GM19239 (cell line): ENCODE measurements around the gene ADGRL4.
A peak's percentile ranks its signal among the peaks of the same experiment; 100 is the strongest.
"Not testable (repeated sequence)": the region's sequence is repeated elsewhere in the genome, so short reads cannot be mapped to it uniquely, and the experiment has no call there.

Source experiments
- DNase-seq: peaks from one replicate; pipeline ENCODE4 v3.0.0; 2011; ENCODE audit warnings: low spot score; ENCODE audit not compliant: insufficient read length
- FAIRE-seq: peaks from 2 replicates; lab custom pipeline; 2011; peaks lifted over from hg19 to GRCh38; lab: Jason Lieb, UNC

The ADGRL4 gene

DNA sequence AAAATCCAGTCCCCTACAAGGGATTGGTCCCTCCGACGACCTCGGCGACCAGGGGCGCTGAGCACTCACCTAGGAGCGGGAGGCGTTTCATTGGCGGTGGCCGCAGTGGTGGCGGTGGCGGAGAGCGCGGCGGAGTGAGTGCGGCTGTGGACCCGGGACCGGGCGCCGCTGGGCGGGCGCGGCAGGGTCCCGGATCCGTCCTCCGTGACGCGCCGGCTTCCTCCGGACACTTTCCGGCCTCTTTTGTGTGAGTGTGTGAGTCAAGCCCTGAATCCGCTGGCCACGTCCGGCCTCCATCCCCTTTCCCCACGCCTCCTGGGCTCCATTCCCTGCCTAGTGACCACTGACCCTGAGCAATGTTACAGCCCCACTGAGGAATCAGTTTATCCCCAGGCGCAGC, at the start of gene ADGRL4:
Gene ADGRL4 (minus strand): TSS at position 167 of the 400 bp plus-strand sequence. CDS start 76 bp downstream, at position 91.
- FAIRE-seq (no peak), DNase-seq (no peak)

DNA sequence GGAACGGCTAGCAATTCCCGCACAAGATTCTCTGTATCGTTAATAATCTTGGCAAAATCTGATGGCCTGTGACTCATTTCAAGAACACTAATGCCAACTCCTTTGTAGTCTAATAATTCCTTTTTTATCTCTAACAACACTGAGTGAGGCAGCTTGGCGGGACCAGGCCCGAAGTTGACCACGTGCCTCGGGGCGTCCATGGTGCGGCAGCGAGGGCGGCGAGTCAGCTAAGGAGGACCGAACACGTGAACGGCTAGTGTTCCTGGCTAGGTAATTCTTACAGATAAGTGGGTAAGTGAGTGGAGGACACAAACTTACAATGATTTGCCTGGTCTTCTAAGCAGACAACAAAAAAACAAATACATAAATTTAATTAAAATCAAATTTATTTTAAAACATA, 49.3 kb upstream of the ADGRL4 start:
- DNase-seq (no peak), FAIRE-seq (no peak)

DNA sequence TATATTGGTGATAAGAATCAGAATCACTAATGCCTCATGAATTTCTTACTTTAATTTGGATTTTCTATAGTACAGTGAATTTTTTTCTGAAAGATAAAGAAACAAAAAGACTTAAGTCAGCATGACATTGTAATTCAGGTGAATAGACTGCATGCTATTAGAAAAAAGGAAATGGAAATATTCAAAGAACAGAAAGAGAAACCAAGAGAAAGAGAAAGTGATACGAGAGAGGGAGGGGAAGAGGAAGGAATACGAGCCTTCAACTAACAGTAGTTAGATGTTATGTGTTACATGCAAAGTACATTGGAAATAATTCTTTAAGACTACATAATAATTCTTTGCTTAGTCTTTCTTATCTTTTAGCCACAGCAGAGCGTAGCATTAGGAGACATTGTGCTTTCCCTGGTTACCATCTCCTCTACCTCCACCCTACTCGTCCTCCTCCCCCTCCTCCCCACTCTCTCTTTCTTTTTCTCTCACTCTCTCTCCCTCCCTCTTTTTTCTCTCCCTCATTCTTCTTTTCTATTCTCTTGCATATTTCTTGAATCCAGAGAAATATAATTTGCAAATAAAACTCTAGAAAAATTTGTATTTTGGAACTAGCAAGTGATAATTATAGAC, 46.4 kb upstream of the ADGRL4 start:
- FAIRE-seq, result peak; percentile 87

DNA sequence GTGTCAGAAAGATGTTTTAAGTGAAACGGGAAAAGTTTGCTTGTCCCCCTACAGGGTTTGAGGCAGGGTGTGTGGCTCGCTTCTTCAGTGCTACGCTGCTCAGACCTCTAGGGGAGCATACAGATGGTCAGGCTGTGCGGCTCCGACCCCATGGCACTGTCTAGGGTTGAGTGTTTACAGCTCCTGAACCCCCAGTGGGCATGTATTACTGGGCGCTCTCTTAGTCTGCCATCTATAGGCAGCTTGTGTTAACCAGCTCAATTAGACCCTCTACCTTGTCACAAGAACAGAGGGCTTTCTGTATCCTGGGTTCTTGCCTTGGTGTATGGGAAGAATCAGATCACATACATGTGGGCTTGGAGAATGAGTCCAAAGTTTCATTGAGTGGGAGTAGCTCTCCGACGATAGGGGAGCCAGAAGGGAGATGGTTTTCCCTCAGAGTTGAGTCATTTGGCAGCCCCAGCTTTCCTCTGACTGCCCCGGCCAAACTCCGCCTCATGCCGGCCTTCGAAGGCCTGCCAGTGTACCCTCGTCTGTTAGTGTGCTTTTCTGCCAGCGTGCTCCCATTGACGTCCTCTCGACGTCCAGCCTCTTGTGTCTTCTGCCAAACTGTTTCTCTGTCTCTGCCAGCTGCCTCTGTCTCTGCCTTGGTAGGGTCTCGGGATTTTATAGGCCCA, 38.6 kb upstream of the ADGRL4 start:
- FAIRE-seq, result no peak
- no peak for DNase-seq

More for the DNA sequence above, 46.4 kb upstream of the ADGRL4 start:
- no peak for DNase-seq

DNA sequence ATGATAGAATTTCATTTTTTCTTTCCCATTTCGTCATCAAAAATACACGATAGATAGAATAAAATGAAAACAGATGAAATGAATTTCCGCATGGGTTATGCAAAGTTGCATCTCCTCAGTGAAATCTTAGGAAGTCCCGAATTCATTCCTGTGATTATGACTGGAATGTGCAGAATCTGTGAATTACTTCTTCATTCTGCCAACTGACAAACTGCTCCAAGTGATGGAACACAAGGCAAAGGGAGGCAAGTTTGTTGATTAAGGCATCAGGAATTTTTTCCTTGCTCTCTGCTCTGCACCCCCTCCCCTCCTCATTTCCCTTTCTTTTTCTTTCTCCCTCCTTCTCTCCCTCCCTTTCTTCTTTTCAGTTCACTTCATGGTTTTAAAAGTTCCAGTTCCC, 37.0 kb upstream of the ADGRL4 start:
- FAIRE-seq (no peak), DNase-seq (no peak)

DNA sequence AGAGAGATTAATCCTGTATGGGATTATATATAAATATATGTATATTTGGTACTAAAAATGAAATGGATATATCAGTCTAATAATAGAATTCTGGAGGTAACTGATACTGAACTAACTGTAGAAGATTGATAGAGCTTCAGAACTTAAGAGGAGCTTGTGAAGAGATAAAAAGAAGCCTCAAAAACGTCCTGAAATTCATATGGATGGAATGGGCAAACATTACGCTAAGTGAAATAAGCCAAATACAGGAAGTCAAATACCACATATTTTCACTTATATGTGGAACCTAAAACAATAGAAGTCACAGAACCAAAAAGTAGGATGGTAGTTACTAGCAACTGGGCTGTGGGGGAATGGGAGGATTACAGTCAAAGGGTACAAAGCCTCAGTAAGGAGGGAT, 36.0 kb upstream of the ADGRL4 start:
- DNase-seq, result no peak
- no peak for FAIRE-seq

DNA sequence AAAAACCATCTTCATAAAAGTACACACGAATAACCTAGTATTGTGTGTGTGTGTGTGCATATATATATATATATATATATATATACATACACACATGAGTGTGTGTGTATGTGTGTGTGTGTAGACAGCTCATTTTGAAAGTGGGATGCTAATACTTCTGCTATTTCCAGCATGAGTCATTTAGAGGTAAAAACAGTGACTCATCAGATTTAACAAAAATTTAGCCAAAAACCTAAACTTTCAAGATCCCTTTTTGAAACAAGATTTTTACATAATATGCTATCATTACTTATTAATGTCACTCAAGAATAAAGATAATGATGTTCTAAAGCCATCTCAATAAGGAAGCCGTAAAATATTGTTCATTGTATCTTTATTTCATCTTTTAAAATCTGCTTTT, 35.6 kb upstream of the ADGRL4 start:
- DNase-seq (no peak), FAIRE-seq (no peak)

DNA sequence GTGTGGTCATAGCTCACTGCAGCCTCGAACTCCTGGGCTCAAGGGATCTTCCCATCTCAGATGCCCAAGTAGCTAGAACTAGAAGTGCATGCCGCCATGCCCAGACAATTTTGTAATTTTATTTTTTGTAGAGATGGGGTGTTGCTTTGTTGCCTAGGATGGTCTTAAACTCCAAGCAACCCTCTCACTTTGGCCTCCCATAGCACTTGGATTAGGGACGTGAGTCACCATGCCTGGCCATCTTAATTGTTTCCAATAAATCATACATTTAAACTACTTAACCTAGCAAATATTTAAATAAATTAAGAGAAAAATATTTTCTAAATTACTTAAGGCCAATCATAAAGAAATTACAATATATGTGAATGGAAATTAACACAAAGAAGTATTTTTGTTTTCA, 35.1 kb upstream of the ADGRL4 start:
- DNase-seq, result no peak
- no peak for FAIRE-seq

DNA sequence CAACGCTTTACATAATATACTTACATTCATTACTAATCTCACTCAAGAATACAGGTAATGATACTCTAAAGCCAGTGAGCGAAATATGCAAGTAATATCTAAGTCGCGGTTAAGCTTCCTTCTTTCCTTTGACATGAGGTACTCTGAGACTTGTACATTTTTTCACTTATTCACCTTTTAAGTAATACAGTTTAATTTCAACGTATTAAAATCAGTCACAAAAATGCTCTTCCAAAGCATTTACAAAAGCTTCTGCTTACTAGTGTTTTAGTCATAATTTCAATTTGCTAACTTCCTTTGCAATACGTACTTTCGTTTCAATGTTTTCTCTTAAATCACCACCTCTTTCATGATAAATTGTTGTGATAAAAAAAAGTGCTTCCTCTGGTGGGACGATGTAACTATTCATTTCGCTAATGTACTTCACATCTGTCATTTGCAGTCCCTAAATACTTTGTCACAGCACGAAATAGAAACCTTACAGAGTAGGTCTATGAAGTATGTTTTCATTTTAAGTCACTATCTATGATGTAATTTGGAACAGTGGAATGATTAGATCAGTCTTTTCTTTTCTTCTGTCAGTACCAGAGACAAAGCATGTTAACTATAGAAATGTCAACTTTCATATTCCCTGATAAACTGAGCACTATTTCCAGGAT, 34.0 kb upstream of the ADGRL4 start:
- no peak for DNase-seq
- peak; percentile 77 for FAIRE-seq

DNA sequence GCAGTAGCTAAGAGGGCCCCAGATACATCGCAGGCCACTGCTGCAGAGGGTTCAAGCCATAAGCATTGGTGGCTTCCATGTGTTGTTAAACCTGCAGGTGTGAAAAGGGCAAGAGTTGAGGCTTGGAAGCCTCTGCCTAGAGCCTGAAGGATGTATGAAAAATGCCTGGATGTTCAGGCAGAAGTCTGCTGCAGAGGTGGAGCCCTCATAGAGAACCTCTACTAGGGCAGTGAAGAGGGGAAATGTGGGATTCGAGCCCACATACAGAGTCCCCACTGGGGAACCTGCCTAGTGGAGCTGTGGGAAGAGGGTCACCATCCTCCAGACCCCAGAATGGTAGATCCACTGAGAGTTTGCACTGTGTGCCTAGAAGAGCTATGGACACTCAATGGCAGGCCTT, 30.6 kb upstream of the ADGRL4 start:
- FAIRE-seq (no peak), DNase-seq (no peak)

DNA sequence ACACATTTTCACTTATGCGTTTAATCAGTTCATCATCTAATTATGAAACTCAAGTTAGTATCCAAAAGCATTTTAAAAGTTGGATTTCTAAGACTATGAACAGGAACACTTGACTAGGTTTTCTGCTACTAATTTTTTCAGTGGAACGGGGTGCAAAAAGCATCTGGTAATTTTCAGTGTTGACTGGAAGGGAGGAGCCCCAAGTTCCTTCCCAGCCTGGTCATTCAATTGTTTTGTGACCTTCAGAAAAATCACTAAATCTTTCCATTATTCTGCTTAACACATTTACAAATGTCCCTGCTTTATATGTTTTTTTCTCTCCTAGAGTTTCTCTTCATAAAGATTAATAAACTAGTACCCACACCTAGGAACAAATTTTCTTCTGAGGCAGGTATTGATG, 6.0 kb upstream of the ADGRL4 start:
- FAIRE-seq, result no peak
- DNase-seq, result no peak

DNA sequence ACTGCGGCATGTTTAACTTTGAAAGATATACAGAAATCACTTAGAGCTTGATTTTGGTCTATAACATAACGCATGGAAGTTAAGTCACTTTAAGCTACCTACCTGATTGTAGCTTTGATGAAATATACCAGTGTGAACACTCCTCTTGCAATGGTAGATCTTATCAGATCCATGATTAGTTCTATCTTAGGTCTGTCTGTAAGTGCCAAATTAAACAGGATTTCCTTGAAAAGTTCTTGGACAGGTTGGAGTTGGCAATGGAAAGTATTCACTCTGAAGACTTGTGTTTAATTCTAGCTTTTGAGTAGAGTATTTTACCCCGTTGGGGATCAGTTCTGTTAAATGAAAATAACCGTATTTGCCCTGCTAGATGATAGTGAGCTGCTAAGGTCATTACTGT, 4.1 kb upstream of the ADGRL4 start:
- DNase-seq, result no peak
- no peak for FAIRE-seq

DNA sequence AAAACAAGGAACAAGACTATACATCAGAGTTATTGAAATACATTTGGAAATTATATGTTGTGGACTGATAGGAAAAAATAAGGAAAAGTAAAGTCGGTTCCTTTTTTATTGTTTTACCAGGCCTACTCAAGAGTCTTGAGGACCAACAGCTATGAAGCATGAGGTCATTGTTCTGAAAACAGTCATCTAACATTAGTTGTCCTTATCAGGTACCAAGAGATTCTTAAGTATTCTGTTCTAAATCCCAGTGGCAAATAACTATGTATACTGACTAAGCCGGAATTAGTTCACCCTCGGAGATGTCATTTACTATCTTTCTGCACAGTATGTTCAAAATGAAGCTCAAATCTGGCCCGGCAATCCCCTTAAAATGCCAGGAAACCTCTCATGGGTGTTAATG, 585 bp downstream of the ADGRL4 start:
- no peak for DNase-seq
- FAIRE-seq, result no peak

DNA sequence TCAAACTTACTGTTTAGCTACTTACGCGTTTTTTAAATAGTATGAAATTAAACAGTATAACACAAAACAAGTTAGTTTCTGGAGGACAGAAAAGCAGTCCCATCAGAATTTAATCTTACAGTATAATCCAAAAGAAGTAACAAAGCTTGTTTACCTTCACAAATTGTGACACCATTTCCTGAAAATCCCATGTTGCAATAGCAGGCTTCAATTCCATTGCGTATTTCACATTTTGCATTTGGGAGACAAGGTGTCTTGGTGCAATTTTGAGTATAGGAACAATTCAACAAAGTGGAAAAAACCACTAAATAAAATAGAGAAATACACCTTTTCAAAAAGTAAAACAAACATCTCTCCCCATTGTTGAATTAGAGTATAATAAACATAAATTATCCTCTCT, 1.6 kb downstream of the ADGRL4 start:
- no peak for DNase-seq
- FAIRE-seq, result no peak

DNA sequence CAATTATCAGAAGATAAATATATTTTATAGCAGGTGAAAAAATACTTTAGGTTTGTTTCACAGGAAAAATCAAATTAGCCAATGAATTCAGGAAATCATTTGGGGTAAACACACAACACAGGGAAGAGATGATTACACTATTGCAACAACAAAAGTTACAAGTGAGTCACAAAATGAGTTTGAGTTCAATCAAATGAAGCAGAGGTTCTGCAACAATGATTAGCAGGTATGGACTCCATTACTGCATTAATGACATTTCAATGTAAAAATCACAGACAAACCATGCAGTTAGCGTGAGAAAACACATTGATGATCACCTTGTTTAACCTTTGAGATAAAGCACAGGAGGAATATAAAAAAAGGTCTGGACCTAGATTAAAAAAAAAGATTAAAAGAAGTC, 9.7 kb downstream of the ADGRL4 start:
- DNase-seq (no peak), FAIRE-seq (no peak)

DNA sequence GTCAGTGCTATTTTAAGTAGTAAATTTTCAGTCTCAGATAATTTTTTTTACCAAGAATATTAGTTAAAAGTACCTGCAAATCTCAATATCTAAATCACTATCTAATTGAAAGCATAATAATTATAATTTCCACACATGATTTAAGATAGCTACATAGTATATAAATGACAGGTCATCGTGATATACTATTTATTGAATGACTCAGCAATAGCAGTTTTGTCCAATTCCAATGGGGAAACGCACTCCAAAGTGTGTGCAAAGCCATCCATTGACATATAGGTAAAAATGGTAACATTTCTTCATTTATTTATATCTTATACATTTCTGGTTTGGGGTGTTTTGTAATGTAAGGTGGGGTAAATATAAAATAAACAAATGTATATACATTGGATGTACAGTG, 19.5 kb downstream of the ADGRL4 start:
- no peak for FAIRE-seq
- DNase-seq, result no peak

DNA sequence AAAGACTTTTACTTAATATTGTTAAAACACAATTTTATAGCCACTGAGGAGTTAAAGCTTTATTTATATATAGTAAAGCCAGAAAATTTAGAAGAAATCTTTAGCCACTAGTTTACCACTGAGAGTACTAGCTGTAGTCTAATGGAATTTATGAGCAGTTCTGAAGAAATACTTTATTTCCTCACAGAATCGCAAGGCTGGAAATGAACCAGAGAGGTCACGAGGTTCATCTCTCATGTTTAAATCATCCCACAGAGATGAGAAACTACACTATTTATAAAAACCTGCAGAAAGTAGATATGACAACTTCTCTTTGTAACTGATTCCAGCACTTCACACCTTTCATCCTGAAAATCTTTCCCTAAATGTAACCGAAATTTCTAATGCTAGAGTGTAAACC, 26.0 kb downstream of the ADGRL4 start:
- DNase-seq (no peak), FAIRE-seq (no peak)

DNA sequence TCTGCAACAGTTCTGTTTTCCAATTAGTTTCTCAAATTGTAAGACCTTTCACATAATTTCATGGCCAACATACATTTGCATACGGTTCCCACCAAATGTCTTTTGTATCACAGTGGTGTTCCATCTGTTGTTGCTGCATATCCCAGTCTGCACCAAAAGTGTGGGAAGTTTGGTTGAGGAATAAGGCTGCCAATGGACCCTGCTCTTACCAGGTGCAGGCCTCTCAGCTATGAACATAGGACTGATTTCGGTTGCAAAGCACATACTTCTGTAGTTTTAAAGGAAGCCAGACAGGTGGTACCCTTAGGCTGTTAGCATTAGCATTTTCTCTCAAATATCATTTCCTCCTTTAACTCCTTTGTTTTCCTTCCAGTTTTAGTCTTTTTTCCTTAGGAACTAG, 33.8 kb downstream of the ADGRL4 start:
- FAIRE-seq (no peak), DNase-seq (no peak)

DNA sequence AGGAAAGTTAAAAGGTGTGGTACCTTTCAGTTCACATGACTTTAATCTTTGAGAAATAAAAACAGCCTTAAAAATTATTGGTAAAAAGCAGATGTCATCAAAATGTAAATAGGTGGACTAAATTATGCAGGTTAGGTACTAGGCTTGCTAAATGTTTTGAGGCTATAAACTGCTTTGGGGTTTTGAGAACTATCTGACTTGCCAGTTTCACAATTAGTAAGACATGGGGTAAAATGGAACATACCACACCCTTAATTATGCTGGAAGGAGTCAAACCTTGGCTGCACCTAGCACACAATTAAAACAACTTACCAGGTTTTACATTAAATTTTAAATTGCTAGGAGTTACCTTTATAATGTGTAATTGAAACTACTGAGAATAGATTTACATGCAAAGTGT, 39.4 kb downstream of the ADGRL4 start:
- not testable (repeated sequence) for DNase-seq, FAIRE-seq

DNA sequence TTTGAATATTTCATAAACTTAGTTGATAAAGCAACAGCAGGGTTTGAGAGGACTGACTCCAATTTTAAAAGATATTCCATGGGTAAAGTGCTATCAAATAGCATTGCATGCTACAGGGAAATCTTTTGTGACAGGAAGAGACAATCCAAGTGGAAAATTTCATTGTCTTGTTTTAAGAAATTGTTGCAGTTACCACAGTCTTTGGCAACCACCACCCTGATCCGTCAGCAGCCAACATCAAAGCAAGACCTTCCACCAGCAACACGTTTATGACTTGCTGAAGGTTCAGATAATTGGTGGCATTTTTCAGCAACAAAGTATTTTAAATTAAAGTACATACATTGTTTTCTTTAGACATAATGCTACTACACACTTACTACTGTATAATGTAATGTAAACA, 47.8 kb downstream of the ADGRL4 start:
- DNase-seq (no peak), FAIRE-seq (no peak)

DNA sequence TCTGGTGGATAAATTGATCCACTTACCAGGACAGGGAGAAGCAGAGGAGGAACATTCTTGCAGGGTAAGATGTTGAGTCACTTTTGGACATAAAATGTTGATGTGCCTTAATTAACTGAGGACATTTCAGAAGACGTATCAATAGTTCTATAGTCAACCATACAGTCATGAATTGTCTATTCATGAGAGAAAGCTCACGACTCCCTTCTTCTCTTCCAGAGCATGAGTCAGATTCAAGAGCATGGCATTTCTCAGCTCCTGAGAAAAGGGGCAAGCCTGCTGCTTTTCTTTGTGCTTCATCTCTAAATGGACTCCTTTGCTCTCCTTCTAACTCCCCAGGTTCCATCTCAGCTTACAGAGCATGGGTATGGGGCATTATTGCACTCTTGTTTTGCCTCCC, 55.7 kb downstream of the ADGRL4 start:
- no peak for DNase-seq
- no peak for FAIRE-seq

DNA sequence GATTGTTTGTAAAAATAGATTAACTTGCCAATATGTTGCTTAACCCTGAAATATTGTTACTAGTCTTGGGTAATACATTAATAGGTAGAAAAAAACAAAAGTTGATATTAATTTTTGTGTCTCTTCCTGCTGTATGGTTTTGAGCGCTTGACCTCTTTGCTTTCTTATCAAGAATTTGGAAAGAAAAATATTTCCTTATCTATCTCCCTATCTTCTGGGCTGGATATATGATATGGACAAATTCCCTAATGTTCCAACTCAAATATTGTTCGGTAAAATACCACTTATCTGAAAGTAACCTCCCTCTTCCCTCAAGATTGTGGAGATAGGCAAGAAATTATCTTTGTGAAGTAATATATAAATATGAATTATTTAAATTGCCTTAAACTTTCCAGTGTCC, 57.3 kb downstream of the ADGRL4 start:
- no peak for FAIRE-seq

More for the DNA sequence above, 57.3 kb downstream of the ADGRL4 start:
- DNase-seq, result no peak
